Measurements from ENCODE around the gene CCDC102B.
"Not testable (repeated sequence)": the region's sequence is repeated elsewhere in the genome, so short reads cannot be mapped to it uniquely, and the experiment has no call there.

Gene CCDC102B

DNA sequence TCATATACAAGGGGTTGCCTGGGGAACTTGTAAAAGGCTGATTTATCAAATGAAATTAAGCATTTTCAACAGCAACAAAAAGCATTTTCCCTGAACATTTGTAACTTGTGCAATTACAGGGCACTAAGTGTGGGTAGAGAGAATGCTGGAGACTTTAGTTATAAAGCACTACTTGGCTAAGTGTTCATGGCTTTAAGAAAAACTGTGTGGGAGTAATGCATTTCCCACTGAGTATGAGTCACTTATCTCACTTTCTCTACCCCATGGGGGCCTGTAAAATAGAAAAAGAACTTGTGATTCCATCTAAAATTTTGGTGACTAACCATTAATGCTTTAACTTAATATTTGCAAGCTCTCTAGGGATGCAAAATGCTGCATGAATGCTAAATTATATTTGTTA is 193.4 kb downstream of the CCDC102B start:
- Histone ChIP-seq H3K27me3 (ENCODE audit: control insufficient read depth in 1 of 2, insufficient read depth in 2 of 2, low read length in 2 of 2) (no peaks in the 10 kb centered on the region), H3K9me3 (ENCODE audit: control insufficient read depth in 1 of 2, low read length in 2 of 2) (no peaks in the 10 kb centered on the region), H3K4me1 (ENCODE audit: control insufficient read depth in 1 of 2, insufficient read depth in 2 of 2, low read length in 2 of 2) (no peaks in the 10 kb centered on the region)

GRCh38 chr18:68992719-68993482 is 195.0 kb downstream of the CCDC102B start:
- no peak overlapping the region for H3K4me3 ChIP-seq (ENCODE audit: low read depth in 1 of 2, low read length in 2 of 2)
- H3K9me3 ChIP-seq (ENCODE audit: control insufficient read depth in 1 of 2, low read length in 2 of 2): no peaks in the 10 kb centered on the region
- H3K36me3 ChIP-seq (ENCODE audit: control insufficient read depth in 1 of 2, insufficient read depth in 2 of 2, low read length in 2 of 2): no peaks in the 10 kb centered on the region
- no peaks in the 10 kb centered on the region for H3K4me1 ChIP-seq (ENCODE audit: control insufficient read depth in 1 of 2, insufficient read depth in 2 of 2, low read length in 2 of 2)
- H3K27me3 ChIP-seq (ENCODE audit: control insufficient read depth in 1 of 2, insufficient read depth in 2 of 2, low read length in 2 of 2): no peaks in the 10 kb centered on the region
- H3K9ac ChIP-seq (ENCODE audit: low read depth in 1 of 2, low read length in 2 of 2): no peak overlapping the region
- H3K27ac ChIP-seq (ENCODE audit: low read depth, low read length): no peak overlapping the region

More for the DNA sequence above, 193.4 kb downstream of the CCDC102B start:
- no peak overlapping the region for H3K4me3 ChIP-seq (ENCODE audit: low read depth in 1 of 2, low read length in 2 of 2)
- H3K36me3 ChIP-seq (ENCODE audit: control insufficient read depth in 1 of 2, insufficient read depth in 2 of 2, low read length in 2 of 2): no peaks in the 10 kb centered on the region
- no peak overlapping the region for H3K9ac ChIP-seq (ENCODE audit: low read depth in 1 of 2, low read length in 2 of 2)
- H3K27ac ChIP-seq (ENCODE audit: low read depth, low read length): no peak overlapping the region

GRCh38 chr18:68995675-68996074 is 197.8 kb downstream of the CCDC102B start:
- no peaks in the 10 kb centered on the region for H3K9me3 ChIP-seq (ENCODE audit: control insufficient read depth in 1 of 2, low read length in 2 of 2)
- no peaks in the 10 kb centered on the region for H3K4me1 ChIP-seq (ENCODE audit: control insufficient read depth in 1 of 2, insufficient read depth in 2 of 2, low read length in 2 of 2)
- H3K36me3 ChIP-seq (ENCODE audit: control insufficient read depth in 1 of 2, insufficient read depth in 2 of 2, low read length in 2 of 2): no peaks in the 10 kb centered on the region
- H3K9ac ChIP-seq (ENCODE audit: low read depth in 1 of 2, low read length in 2 of 2): no peak overlapping the region
- H3K27me3 ChIP-seq (ENCODE audit: control insufficient read depth in 1 of 2, insufficient read depth in 2 of 2, low read length in 2 of 2): no peaks in the 10 kb centered on the region
- H3K27ac ChIP-seq (ENCODE audit: low read depth, low read length): no peak overlapping the region
- H3K4me3 ChIP-seq (ENCODE audit: low read depth in 1 of 2, low read length in 2 of 2): no peak overlapping the region

GRCh38 chr18:68997845-68998244 is 200.0 kb downstream of the CCDC102B start:
- H3K4me1 ChIP-seq (ENCODE audit: control insufficient read depth in 1 of 2, insufficient read depth in 2 of 2, low read length in 2 of 2): no peaks in the 10 kb centered on the region
- no peak overlapping the region for H3K4me3 ChIP-seq (ENCODE audit: low read depth in 1 of 2, low read length in 2 of 2)
- H3K27me3 ChIP-seq (ENCODE audit: control insufficient read depth in 1 of 2, insufficient read depth in 2 of 2, low read length in 2 of 2): no peaks in the 10 kb centered on the region
- H3K27ac ChIP-seq (ENCODE audit: low read depth, low read length): no peak overlapping the region
- no peaks in the 10 kb centered on the region for H3K9me3 ChIP-seq (ENCODE audit: control insufficient read depth in 1 of 2, low read length in 2 of 2)
- no peaks in the 10 kb centered on the region for H3K36me3 ChIP-seq (ENCODE audit: control insufficient read depth in 1 of 2, insufficient read depth in 2 of 2, low read length in 2 of 2)
- H3K9ac ChIP-seq (ENCODE audit: low read depth in 1 of 2, low read length in 2 of 2): no peak overlapping the region

- Histone ChIP-seq H3K4me3 (ENCODE audit: low read depth in 1 of 2, low read length in 2 of 2) (no peak overlapping the region), H3K9me3 (ENCODE audit: control insufficient read depth in 1 of 2, low read length in 2 of 2) (no peaks in the 10 kb centered on the region), H3K36me3 (ENCODE audit: control insufficient read depth in 1 of 2, insufficient read depth in 2 of 2, low read length in 2 of 2) (no peaks in the 10 kb centered on the region), H3K27ac (ENCODE audit: low read depth, low read length) (no peak overlapping the region), H3K4me1 (ENCODE audit: control insufficient read depth in 1 of 2, insufficient read depth in 2 of 2, low read length in 2 of 2) (no peaks in the 10 kb centered on the region), H3K9ac (ENCODE audit: low read depth in 1 of 2, low read length in 2 of 2) (no peak overlapping the region), H3K27me3 (ENCODE audit: control insufficient read depth in 1 of 2, insufficient read depth in 2 of 2, low read length in 2 of 2) (no peaks in the 10 kb centered on the region)
These were observed 202.5 kb downstream of the CCDC102B start for GRCh38 chr18:69000366-69000765.

DNA sequence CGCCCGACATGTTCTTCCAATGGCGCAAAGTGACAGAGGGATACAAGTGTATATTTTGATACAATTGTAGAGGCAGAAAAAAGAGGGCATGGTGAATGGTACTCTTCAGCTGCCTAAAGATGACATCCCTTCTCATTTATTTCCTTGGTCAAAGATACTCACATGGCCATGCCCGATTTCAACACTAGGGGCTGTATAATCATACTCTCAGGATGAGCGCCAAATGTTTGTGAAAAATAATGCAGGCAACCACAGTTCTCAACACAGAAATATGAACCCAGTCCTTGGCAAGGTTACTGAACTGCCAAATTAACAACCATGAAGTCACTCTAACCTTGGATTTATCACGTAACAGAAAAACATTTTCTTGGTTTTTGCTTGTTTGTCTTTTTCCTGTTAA is 204.4 kb downstream of the CCDC102B start:
- no peaks in the 10 kb centered on the region for H3K4me1 ChIP-seq (ENCODE audit: control insufficient read depth in 1 of 2, insufficient read depth in 2 of 2, low read length in 2 of 2)
- H3K9me3 ChIP-seq (ENCODE audit: control insufficient read depth in 1 of 2, low read length in 2 of 2): no peaks in the 10 kb centered on the region
- H3K4me3 ChIP-seq (ENCODE audit: low read depth in 1 of 2, low read length in 2 of 2): no peak overlapping the region
- no peaks in the 10 kb centered on the region for H3K27me3 ChIP-seq (ENCODE audit: control insufficient read depth in 1 of 2, insufficient read depth in 2 of 2, low read length in 2 of 2)
- no peak overlapping the region for H3K27ac ChIP-seq (ENCODE audit: low read depth, low read length)
- no peak overlapping the region for H3K9ac ChIP-seq (ENCODE audit: low read depth in 1 of 2, low read length in 2 of 2)
- no peaks in the 10 kb centered on the region for H3K36me3 ChIP-seq (ENCODE audit: control insufficient read depth in 1 of 2, insufficient read depth in 2 of 2, low read length in 2 of 2)

DNA sequence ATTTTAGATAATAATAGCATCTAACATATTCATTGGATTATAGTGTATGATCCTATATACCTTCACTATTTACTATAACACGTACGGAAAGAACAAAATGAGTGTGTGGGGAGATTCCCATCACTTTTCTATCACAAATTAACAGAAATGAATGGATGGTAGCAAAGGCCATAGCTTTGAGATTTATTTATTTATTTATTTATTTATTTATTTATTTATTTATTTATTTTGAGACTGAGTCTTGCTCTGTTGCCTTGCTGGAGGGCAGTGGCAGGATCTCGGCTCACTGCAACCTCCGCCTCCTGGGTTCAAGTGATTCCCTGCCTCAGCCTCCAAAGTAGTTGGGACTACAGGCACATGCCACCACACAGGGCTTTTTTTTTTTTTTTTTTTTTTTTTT is 208.3 kb downstream of the CCDC102B start:
- not testable (repeated sequence) for H3K4me1 ChIP-seq (ENCODE audit: control insufficient read depth in 1 of 2, insufficient read depth in 2 of 2, low read length in 2 of 2); H3K9ac ChIP-seq (ENCODE audit: low read depth in 1 of 2, low read length in 2 of 2); H3K27ac ChIP-seq (ENCODE audit: low read depth, low read length); H3K4me3 ChIP-seq (ENCODE audit: low read depth in 1 of 2, low read length in 2 of 2); H3K36me3 ChIP-seq (ENCODE audit: control insufficient read depth in 1 of 2, insufficient read depth in 2 of 2, low read length in 2 of 2); H3K9me3 ChIP-seq (ENCODE audit: control insufficient read depth in 1 of 2, low read length in 2 of 2); H3K27me3 ChIP-seq (ENCODE audit: control insufficient read depth in 1 of 2, insufficient read depth in 2 of 2, low read length in 2 of 2)

- H3K36me3 ChIP-seq (ENCODE audit: control insufficient read depth in 1 of 2, insufficient read depth in 2 of 2, low read length in 2 of 2): no peaks in the 10 kb centered on the region
- no peak overlapping the region for H3K27ac ChIP-seq (ENCODE audit: low read depth, low read length)
These were observed 210.7 kb downstream of the CCDC102B start for GRCh38 chr18:69008538-69008937.

DNA sequence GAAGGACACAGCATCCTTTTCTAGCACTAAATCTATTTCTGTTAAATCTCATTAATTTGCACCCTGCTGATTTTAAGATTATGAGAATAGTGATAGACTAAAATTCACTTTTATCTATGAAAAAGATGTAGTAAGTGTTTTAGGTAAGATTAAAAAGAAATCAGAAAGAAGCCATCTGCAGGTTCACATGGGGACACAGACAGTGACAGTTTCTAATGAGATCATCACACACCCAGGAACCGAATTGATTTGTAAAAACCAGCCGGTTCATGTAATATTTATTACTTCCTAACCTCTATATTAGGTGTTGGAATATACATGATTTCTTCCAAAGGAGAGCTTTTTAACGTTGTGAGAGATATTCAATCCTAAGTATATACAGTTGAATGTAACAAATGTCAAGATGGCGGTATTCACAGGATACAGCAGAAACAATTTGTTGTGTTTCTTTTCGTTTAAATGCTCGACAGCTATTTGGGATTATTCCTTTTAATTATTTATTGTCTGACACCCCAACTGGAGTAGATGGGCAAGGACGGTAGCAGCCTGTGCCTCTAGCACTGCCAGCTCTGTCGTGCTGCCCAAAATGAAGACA is 223.4 kb downstream of the CCDC102B start:
- Histone ChIP-seq H3K36me3 (ENCODE audit: control insufficient read depth in 1 of 2, insufficient read depth in 2 of 2, low read length in 2 of 2) (no peaks in the 10 kb centered on the region), H3K27ac (ENCODE audit: low read depth, low read length) (no peak overlapping the region), H3K4me1 (ENCODE audit: control insufficient read depth in 1 of 2, insufficient read depth in 2 of 2, low read length in 2 of 2) (no peaks in the 10 kb centered on the region), H3K4me3 (ENCODE audit: low read depth in 1 of 2, low read length in 2 of 2) (no peak overlapping the region), H3K27me3 (ENCODE audit: control insufficient read depth in 1 of 2, insufficient read depth in 2 of 2, low read length in 2 of 2) (no peaks in the 10 kb centered on the region), H3K9me3 (ENCODE audit: control insufficient read depth in 1 of 2, low read length in 2 of 2) (no peaks in the 10 kb centered on the region), H3K9ac (ENCODE audit: low read depth in 1 of 2, low read length in 2 of 2) (no peak overlapping the region)

More at GRCh38 chr18:69008538-69008937, 210.7 kb downstream of the CCDC102B start:
- Histone ChIP-seq H3K4me1 (ENCODE audit: control insufficient read depth in 1 of 2, insufficient read depth in 2 of 2, low read length in 2 of 2) (no peaks in the 10 kb centered on the region), H3K27me3 (ENCODE audit: control insufficient read depth in 1 of 2, insufficient read depth in 2 of 2, low read length in 2 of 2) (no peaks in the 10 kb centered on the region), H3K9ac (ENCODE audit: low read depth in 1 of 2, low read length in 2 of 2) (no peak overlapping the region), H3K4me3 (ENCODE audit: low read depth in 1 of 2, low read length in 2 of 2) (no peak overlapping the region), H3K9me3 (ENCODE audit: control insufficient read depth in 1 of 2, low read length in 2 of 2) (no peaks in the 10 kb centered on the region)

DNA sequence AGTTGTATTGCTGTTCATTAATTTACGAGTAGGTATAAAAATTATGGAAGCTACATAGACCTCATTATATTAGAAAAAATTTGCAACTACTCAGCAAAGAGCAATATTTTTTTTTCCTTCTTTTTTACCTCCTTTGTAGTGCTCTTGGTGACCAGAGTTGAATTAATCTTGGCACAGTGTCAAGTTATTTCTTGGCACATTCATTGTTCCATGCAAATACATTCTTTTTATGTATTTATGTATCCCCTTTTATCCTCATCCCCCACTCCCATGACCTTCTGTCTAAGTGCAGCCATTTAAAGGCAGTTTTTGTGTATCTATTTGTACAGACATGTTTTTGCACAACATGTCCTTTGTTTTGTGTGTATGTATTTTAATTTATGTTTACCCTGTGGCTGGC is 224.5 kb downstream of the CCDC102B start:
- no peaks in the 10 kb centered on the region for H3K27me3 ChIP-seq (ENCODE audit: control insufficient read depth in 1 of 2, insufficient read depth in 2 of 2, low read length in 2 of 2)
- H3K36me3 ChIP-seq (ENCODE audit: control insufficient read depth in 1 of 2, insufficient read depth in 2 of 2, low read length in 2 of 2): no peaks in the 10 kb centered on the region
- H3K4me1 ChIP-seq (ENCODE audit: control insufficient read depth in 1 of 2, insufficient read depth in 2 of 2, low read length in 2 of 2): no peaks in the 10 kb centered on the region
- no peak overlapping the region for H3K9ac ChIP-seq (ENCODE audit: low read depth in 1 of 2, low read length in 2 of 2)
- H3K9me3 ChIP-seq (ENCODE audit: control insufficient read depth in 1 of 2, low read length in 2 of 2): no peaks in the 10 kb centered on the region
- no peak overlapping the region for H3K27ac ChIP-seq (ENCODE audit: low read depth, low read length)
- no peak overlapping the region for H3K4me3 ChIP-seq (ENCODE audit: low read depth in 1 of 2, low read length in 2 of 2)

All from duodenal mucosa (tissue), 2 donors.